HepG2 (cell line): ENCODE results near the gene RNU6-8. TPM values are rescaled to one million over a fixed set of nuclear protein-coding genes. Genes with fewer than 3 reads are reported as not detected.

Experiments used
- CCDC6 ChIP-seq: sonication (generic); formaldehyde crosslinking; IDR thresholded peaks from 2 replicates; pipeline ENCODE4 v1.8.1; 2022; ENCODE audit warnings: mild to moderate bottlenecking, missing genetic modification reagents, moderate library complexity
- CHCHD3 ChIP-seq: sonication (generic); formaldehyde crosslinking; IDR thresholded peaks from 2 replicates; pipeline ENCODE4 v1.8.0; 2022; ENCODE audit warnings: mild to moderate bottlenecking, missing genetic modification reagents, moderate library complexity
- EHMT2 ChIP-seq: fragments of 200-600 bp; sonication (generic); IDR thresholded peaks from 2 replicates; pipeline ENCODE4 v1.7.0; 2017; ENCODE audit warnings: antibody characterized with exemption, low read depth, low read length, borderline replicate concordance
- ELK4 ChIP-seq: sonication (generic); formaldehyde crosslinking; IDR thresholded peaks from 2 replicates; pipeline ENCODE4 v1.9.0; 2021; ENCODE audit warnings: missing genetic modification reagents, borderline replicate concordance
- GATA4 ChIP-seq: sonication (generic); IDR thresholded peaks from 2 replicates; pipeline ENCODE4 v1.6.1; 2016; ENCODE audit warnings: antibody characterized with exemption, low read depth, borderline replicate concordance
- GMEB2 ChIP-seq: IDR thresholded peaks from 2 replicates; pipeline ENCODE4 v1.6.1; 2016; ENCODE audit warnings: missing biosample characterization, missing genetic modification reagents, low read depth
- GPBP1L1 ChIP-seq: sonication (generic); formaldehyde crosslinking; IDR thresholded peaks from 2 replicates; pipeline ENCODE4 v1.5.0; 2020; ENCODE audit warnings: mild to moderate bottlenecking, missing genetic modification reagents
- KDM5B ChIP-seq: sonication (generic); formaldehyde crosslinking; IDR thresholded peaks from 2 replicates; pipeline ENCODE4 v1.4.0; 2020; ENCODE audit warnings: missing genetic modification reagents, mild to moderate bottlenecking, borderline replicate concordance
- SIN3B ChIP-seq: fragments of 150-350 bp; IDR thresholded peaks from 2 replicates; pipeline ENCODE4 v1.6.1; 2014; ENCODE audit warnings: low read length
- ZNF142 ChIP-seq: sonication (generic); formaldehyde crosslinking; IDR thresholded peaks from 2 replicates; pipeline ENCODE4 v1.4.0; 2020; ENCODE audit warnings: missing genetic modification reagents
- ZNF143 ChIP-seq: sonication (generic); formaldehyde crosslinking; IDR thresholded peaks from 2 replicates; pipeline ENCODE4 v1.4.0; 2020; ENCODE audit warnings: missing genetic modification reagents
- polyA plus RNA-seq, 8 experiments: library from polyadenylated mRNA; depleted of rRNA in 3 of 8; stranded (reverse) in 7 of 8; unstranded in 1 of 8; fragments of >200 nt; fragmentation: Illumina TruSeq in 4 of 8; extraction: Trizol in 4 of 8; gene quantifications; 2 replicates each; pipeline versions ENCODE4 v1.2.1 to v1.2.3, GENCODE V29; 2011 to 2016; ENCODE audit warnings: low read depth in 4 of 8, missing spikeins in 1 of 8, mixed read lengths in 1 of 8; ENCODE audit not compliant: insufficient read depth in 1 of 8
- total RNA-seq, 5 experiments: library from RNA; depleted of rRNA; stranded (reverse); fragments of >200 nt; fragmentation: Illumina TruSeq; extraction: Trizol; gene quantifications; 2 replicates each; pipeline ENCODE4 v1.2.3, GENCODE V29; 2016; ENCODE audit warnings: low read depth in 1 of 5
- TF ChIP-seq, protein P1 (sequence below): sonication (generic); formaldehyde crosslinking; IDR thresholded peaks from 2 replicates; pipeline ENCODE4 v1.8.0; 2022; ENCODE audit warnings: mild to moderate bottlenecking, missing genetic modification reagents, borderline replicate concordance
- TF ChIP-seq, protein P2 (sequence below): sonication (generic); formaldehyde crosslinking; IDR thresholded peaks from 2 replicates; pipeline ENCODE4 v1.4.0; 2020; ENCODE audit warnings: mild to moderate bottlenecking, missing genetic modification reagents, borderline replicate concordance

RNU6-8 gene
- total and polyA plus RNA-seq, 2 of the 13 experiments (the other 11 are each of a cell fraction or from before 2014, with no cell fraction given) = under 0.01 TPM; not detected in 1

GRCh38 chr14:32201193-32201815, 1.8 kb downstream of the RNU6-8 start (continued):
- TF ChIP-seq CHCHD3 (CRISPR knock-in tag) (peak; percentile 99), KDM5B (CRISPR knock-in tag) (peak; percentile 100), GATA4 (peak; percentile 85), CCDC6 (peak; percentile 83; the same call in 1 of the 2 replicates), SIN3B (peak; percentile 63; the same call in 1 of the 2 replicates), GMEB2 (CRISPR knock-in tag) (no peak; the same call in 1 of the 2 replicates), GPBP1L1 (CRISPR knock-in tag) (no peak), ELK4 (no peak), EHMT2 (0 out of 2 replicates have a peak, but pooled peaks have one; percentile 32), ZNF142 (CRISPR knock-in tag) (peak; percentile 89), ZNF143 (CRISPR knock-in tag) (peak; percentile 93)
- TF ChIP-seq, protein P1, sequence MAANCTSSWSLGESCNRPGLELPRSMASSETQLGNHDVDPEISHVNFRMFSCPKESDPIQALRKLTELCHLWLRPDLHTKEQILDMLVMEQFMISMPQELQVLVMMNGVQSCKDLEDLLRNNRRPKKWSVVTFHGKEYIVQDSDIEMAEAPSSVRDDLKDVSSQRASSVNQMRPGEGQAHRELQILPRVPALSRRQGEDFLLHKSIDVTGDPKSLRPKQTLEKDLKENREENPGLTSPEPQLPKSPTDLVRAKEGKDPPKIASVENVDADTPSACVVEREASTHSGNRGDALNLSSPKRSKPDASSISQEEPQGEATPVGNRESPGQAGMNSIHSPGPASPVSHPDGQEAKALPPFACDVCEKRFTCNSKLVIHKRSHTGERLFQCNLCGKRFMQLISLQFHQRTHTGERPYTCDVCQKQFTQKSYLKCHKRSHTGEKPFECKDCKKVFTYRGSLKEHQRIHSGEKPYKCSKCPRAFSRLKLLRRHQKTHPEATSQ (CRISPR knock-in tag) = peak; percentile 81; the same call in 1 of the 2 replicates
- TF ChIP-seq, protein P2, sequence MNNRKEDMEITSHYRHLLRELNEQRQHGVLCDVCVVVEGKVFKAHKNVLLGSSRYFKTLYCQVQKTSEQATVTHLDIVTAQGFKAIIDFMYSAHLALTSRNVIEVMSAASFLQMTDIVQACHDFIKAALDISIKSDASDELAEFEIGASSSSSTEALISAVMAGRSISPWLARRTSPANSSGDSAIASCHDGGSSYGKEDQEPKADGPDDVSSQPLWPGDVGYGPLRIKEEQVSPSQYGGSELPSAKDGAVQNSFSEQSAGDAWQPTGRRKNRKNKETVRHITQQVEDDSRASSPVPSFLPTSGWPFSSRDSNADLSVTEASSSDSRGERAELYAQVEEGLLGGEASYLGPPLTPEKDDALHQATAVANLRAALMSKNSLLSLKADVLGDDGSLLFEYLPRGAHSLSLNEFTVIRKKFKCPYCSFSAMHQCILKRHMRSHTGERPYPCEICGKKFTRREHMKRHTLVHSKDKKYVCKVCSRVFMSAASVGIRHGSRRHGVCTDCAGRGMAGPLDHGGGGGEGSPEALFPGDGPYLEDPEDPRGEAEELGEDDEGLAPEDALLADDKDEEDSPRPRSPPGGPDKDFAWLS (CRISPR knock-in tag) = 0 out of 2 replicates have a peak, but pooled peaks have one; percentile 49
